ENCODE results near the gene FMN1. TPM values are rescaled to one million over a fixed set of nuclear protein-coding genes. Genes with fewer than 3 reads are reported as not detected.
"Not testable (repeated sequence)": the region's sequence is repeated elsewhere in the genome, so short reads cannot be mapped to it uniquely, and the experiment has no call there.

FMN1 gene
- total and polyA plus RNA-seq, 2 of the 13 experiments (the other 11 are each of a cell fraction or from before 2014, with no cell fraction given), result 0.20 to 0.60 TPM

- Histone ChIP-seq H2AFZ (ENCODE audit: low read length) (no peak overlapping the region), H3K27me3 (ENCODE audit: control insufficient read depth in 1 of 2, insufficient read depth in 2 of 2, low read length in 2 of 2) (no peaks in the 10 kb centered on the region), H3K79me2 (ENCODE audit: insufficient read depth, low read length) (no peaks in the 10 kb centered on the region), H3K4me2 (ENCODE audit: low read depth, low read length) (no peak overlapping the region), H3K4me3 (replicated peaks in 1 of 3; ENCODE audit: insufficient read depth in 1 of 3, low read depth in 2 of 3, low read length in 3 of 3) (no peak overlapping the region), H3K27ac (ENCODE audit: extremely low read length, insufficient read depth, low read length) (no peak overlapping the region), H4K20me1 (ENCODE audit: insufficient read depth, low read length) (no peaks in the 10 kb centered on the region), H3K9me3 (ENCODE audit: low read length) (no peaks in the 10 kb centered on the region), H3K4me1 (ENCODE audit: insufficient read depth, low read length) (no peaks in the 10 kb centered on the region), H3K36me3 (replicated peaks in 1 of 2; ENCODE audit: control insufficient read depth in 1 of 2, insufficient read depth in 2 of 2, low read length in 2 of 2) (no peaks in the 10 kb centered on the region), H3K9ac (ENCODE audit: insufficient read depth, low read depth, low read length) (no peak overlapping the region)
- WGBS (ENCODE audit: low lambda C conversion rate), result 34% methylated on average over 3 of the region's 4 CpGs
- DNase-seq (ENCODE audit: low spot score) (no peak), FAIRE-seq (no peak), ATAC-seq (no peak)
- BruUV-seq (replicated peaks), result no TSS peak
- POLR2A ChIA-PET, result no interaction called here
- intact Hi-C loops (cut with micrococcal nuclease; ENCODE audit: unreplicated experiment), result no loop called here
- TF ChIP-seq KIAA2018 (CRISPR knock-in tag; IDR thresholded peaks at IDR 0.05; ENCODE audit: borderline replicate concordance), result no peak
- TF ChIP-seq XRCC5 (optimal IDR thresholded peaks at IDR 0.05; ENCODE audit: low read length), result no peak
- in situ Hi-C loops (cut with HindIII; ENCODE audit: extremely low pct_ligation_motif_present, low pct_unique_long_range_greater_than_20kb), result loop anchor here (10.0 kb wide), 1 partner anchor 107 kb away; no protein-coding TSS in a partner anchor
- CTCF ChIA-PET (ENCODE audit: low intra/inter-chr PET ratio, low total read pairs), result no interaction called here
Measured at GRCh38 chr15:32951736-32952464, 242.6 kb downstream of the FMN1 start.

- DNase-seq (ENCODE audit: low spot score); H3K4me3 ChIP-seq (replicated peaks in 1 of 3; ENCODE audit: insufficient read depth in 1 of 3, low read depth in 2 of 3, low read length in 3 of 3); H3K4me2 ChIP-seq (ENCODE audit: low read depth, low read length); H3K27ac ChIP-seq (ENCODE audit: extremely low read length, insufficient read depth, low read length); H3K27me3 ChIP-seq (ENCODE audit: control insufficient read depth in 1 of 2, insufficient read depth in 2 of 2, low read length in 2 of 2); FAIRE-seq; H3K9ac ChIP-seq (ENCODE audit: insufficient read depth, low read depth, low read length); ATAC-seq; CTCF ChIA-PET (ENCODE audit: low intra/inter-chr PET ratio, low total read pairs); BruUV-seq (replicated peaks); H3K36me3 ChIP-seq (replicated peaks in 1 of 2; ENCODE audit: control insufficient read depth in 1 of 2, insufficient read depth in 2 of 2, low read length in 2 of 2); H2AFZ ChIP-seq (ENCODE audit: low read length); H3K4me1 ChIP-seq (ENCODE audit: insufficient read depth, low read length); intact Hi-C loops (cut with micrococcal nuclease; ENCODE audit: unreplicated experiment); H4K20me1 ChIP-seq (ENCODE audit: insufficient read depth, low read length); H3K9me3 ChIP-seq (ENCODE audit: low read length); POLR2A ChIA-PET; H3K79me2 ChIP-seq (ENCODE audit: insufficient read depth, low read length): not testable (repeated sequence)
- in situ Hi-C loops (cut with HindIII; ENCODE audit: extremely low pct_ligation_motif_present, low pct_unique_long_range_greater_than_20kb), result loop anchor here (10.0 kb wide), 1 partner anchor 105 kb away; no protein-coding TSS in a partner anchor
Measured at GRCh38 chr15:32950051-32950450, 244.5 kb downstream of the FMN1 start.

Data from HepG2 (cell line).